GM23338 (cell line): Measurements from ENCODE around the gene ISX.

Experiments used
- CREB1 ChIP-seq: fragments of 250-450 bp; sonication (Bioruptor Pico); IDR thresholded peaks from 2 replicates; pipeline ENCODE4 v1.5.0; 2020; ENCODE audit warnings: low read depth, mild to moderate bottlenecking, moderate library complexity
- CTCF ChIP-seq, 2 experiments: fragments of 200-600 bp in 1 of 2; sonication (generic) in 1 of 2; conservative IDR thresholded peaks; 2 replicates each; pipeline versions ENCODE4 v1.5.1 to v1.6.1; 2016 to 2017; ENCODE audit warnings: antibody characterized with exemption in 2 of 2, low read depth in 2 of 2, mild to moderate bottlenecking in 2 of 2, moderate library complexity in 1 of 2
- EZH2 ChIP-seq: fragments of 200-600 bp; sonication (generic); IDR thresholded peaks from one replicate; pipeline ENCODE4 v1.8.0; 2017; ENCODE audit warnings: antibody characterized with exemption, mild to moderate bottlenecking, low read depth; ENCODE audit not compliant: unreplicated experiment
- EZH2phosphoT487 ChIP-seq: fragments of 200-600 bp; sonication (generic); IDR thresholded peaks from one replicate; pipeline ENCODE4 v1.8.1; 2018; ENCODE audit warnings: antibody characterized with exemption; ENCODE audit not compliant: unreplicated experiment
- JUNB ChIP-seq: IDR thresholded peaks from one replicate; pipeline ENCODE4 v1.6.1; 2016; ENCODE audit warnings: antibody characterized with exemption; ENCODE audit not compliant: unreplicated experiment
- POLR2AphosphoS5 ChIP-seq: IDR thresholded peaks from 2 replicates; pipeline ENCODE4 v1.6.1; 2016; ENCODE audit warnings: antibody characterized with exemption, low read depth
- STAT1 ChIP-seq: IDR thresholded peaks from one replicate; pipeline ENCODE4 v1.6.1; 2016; ENCODE audit warnings: antibody characterized with exemption; ENCODE audit not compliant: unreplicated experiment
- ZNF114 ChIP-seq: fragments of 250-450 bp; sonication (Bioruptor Pico); IDR thresholded peaks from 2 replicates; pipeline ENCODE4 v1.5.0; 2020; ENCODE audit warnings: mild to moderate bottlenecking, moderate library complexity
- ZNF331 ChIP-seq: fragments of 250-450 bp; sonication (Bioruptor Pico); IDR thresholded peaks from 2 replicates; pipeline ENCODE4 v1.5.0; 2020; ENCODE audit warnings: low read depth, mild to moderate bottlenecking, moderate library complexity
- ZNF462 ChIP-seq: fragments of 250-450 bp; sonication (Bioruptor Pico); IDR thresholded peaks from 2 replicates; pipeline ENCODE4 v1.5.0; 2020; ENCODE audit warnings: mild to moderate bottlenecking, moderate library complexity
- TF ChIP-seq, protein P1 (sequence below): IDR thresholded peaks from one replicate; pipeline ENCODE4 v1.6.1; 2018; ENCODE audit warnings: antibody characterized with exemption; ENCODE audit not compliant: unreplicated experiment
- TF ChIP-seq, protein P2 (sequence below): IDR thresholded peaks from 2 replicates; pipeline ENCODE4 v1.6.1; 2016; ENCODE audit warnings: antibody characterized with exemption

DNA sequence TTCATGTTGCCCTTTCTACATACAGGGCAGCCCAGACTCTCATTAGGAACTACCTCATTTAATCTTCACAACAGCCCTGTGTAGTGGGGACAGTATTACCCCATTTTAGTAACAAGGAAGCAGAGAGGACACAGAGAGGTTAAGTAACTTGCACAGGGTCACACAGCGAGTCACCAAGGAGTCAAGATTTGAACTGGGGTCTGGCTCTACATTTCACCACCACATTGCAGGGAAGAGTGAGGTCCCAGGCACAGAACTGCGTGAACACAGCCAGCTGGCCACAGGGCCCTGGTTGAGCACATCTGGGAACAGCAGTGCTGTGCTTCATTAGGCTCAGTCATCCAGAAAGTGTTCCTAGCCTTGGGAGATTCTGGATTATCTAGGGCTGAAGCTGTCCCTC lies 45.4 kb upstream of the ISX start:
- no peak for TF ChIP-seq CTCF (conservative IDR thresholded peaks at IDR 0.05; ENCODE audit: low read depth in 2 of 2)
- TF ChIP-seq, protein P1, sequence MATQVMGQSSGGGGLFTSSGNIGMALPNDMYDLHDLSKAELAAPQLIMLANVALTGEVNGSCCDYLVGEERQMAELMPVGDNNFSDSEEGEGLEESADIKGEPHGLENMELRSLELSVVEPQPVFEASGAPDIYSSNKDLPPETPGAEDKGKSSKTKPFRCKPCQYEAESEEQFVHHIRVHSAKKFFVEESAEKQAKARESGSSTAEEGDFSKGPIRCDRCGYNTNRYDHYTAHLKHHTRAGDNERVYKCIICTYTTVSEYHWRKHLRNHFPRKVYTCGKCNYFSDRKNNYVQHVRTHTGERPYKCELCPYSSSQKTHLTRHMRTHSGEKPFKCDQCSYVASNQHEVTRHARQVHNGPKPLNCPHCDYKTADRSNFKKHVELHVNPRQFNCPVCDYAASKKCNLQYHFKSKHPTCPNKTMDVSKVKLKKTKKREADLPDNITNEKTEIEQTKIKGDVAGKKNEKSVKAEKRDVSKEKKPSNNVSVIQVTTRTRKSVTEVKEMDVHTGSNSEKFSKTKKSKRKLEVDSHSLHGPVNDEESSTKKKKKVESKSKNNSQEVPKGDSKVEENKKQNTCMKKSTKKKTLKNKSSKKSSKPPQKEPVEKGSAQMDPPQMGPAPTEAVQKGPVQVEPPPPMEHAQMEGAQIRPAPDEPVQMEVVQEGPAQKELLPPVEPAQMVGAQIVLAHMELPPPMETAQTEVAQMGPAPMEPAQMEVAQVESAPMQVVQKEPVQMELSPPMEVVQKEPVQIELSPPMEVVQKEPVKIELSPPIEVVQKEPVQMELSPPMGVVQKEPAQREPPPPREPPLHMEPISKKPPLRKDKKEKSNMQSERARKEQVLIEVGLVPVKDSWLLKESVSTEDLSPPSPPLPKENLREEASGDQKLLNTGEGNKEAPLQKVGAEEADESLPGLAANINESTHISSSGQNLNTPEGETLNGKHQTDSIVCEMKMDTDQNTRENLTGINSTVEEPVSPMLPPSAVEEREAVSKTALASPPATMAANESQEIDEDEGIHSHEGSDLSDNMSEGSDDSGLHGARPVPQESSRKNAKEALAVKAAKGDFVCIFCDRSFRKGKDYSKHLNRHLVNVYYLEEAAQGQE, result no peak
- TF ChIP-seq EZH2phosphoT487, result no peak
- TF ChIP-seq ZNF114 (CRISPR knock-in tag), result no peak
- TF ChIP-seq EZH2, result no peak
- TF ChIP-seq POLR2AphosphoS5, result no peak
- TF ChIP-seq ZNF331 (CRISPR knock-in tag), result no peak
- no peak for TF ChIP-seq JUNB
- TF ChIP-seq ZNF462 (CRISPR knock-in tag), result no peak
- TF ChIP-seq STAT1, result no peak
- no peak for TF ChIP-seq CREB1 (CRISPR knock-in tag)
- TF ChIP-seq, protein P2, sequence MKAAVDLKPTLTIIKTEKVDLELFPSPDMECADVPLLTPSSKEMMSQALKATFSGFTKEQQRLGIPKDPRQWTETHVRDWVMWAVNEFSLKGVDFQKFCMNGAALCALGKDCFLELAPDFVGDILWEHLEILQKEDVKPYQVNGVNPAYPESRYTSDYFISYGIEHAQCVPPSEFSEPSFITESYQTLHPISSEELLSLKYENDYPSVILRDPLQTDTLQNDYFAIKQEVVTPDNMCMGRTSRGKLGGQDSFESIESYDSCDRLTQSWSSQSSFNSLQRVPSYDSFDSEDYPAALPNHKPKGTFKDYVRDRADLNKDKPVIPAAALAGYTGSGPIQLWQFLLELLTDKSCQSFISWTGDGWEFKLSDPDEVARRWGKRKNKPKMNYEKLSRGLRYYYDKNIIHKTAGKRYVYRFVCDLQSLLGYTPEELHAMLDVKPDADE, result no peak
